AML-193 (cell line): ENCODE results near the gene LRRC63.
"Not testable (repeated sequence)": the region's sequence is repeated elsewhere in the genome, so short reads cannot be mapped to it uniquely, and the experiment has no call there.

Experiments
- DNase-seq, 2 experiments: peaks; one replicate each; lab custom pipeline; 2025; lab: John Stamatoyannopoulos, UW

LRRC63 gene

GRCh38 chr13:46181840-46182490 lies 29.8 kb upstream of the LRRC63 start, which contains the start of gene LCP1:
LCP1 (minus strand) TSS chr13:46182177; CDS start chr13:46159662, 22,515 bp downstream.
- DNase-seq: peak; percentile 98

- no peak for DNase-seq
Observed at GRCh38 chr13:46182491-46182877, 29.2 kb upstream of the LRRC63 start.

GRCh38 chr13:46183018-46183946 lies 28.4 kb upstream of the LRRC63 start:
- no peak for DNase-seq

- peak; percentile 85 to 88 for DNase-seq
Observed at GRCh38 chr13:46184277-46184699, 27.4 kb upstream of the LRRC63 start.

GRCh38 chr13:46185634-46186033 lies 26.1 kb upstream of the LRRC63 start:
- no peak for DNase-seq

- DNase-seq: no peak
Observed at GRCh38 chr13:46192412-46192811, 19.3 kb upstream of the LRRC63 start.

GRCh38 chr13:46195016-46195415 lies 16.7 kb upstream of the LRRC63 start:
- no peak for DNase-seq

- no peak for DNase-seq
Observed at GRCh38 chr13:46197299-46198048, 14.3 kb upstream of the LRRC63 start.

- DNase-seq: no peak
Observed at GRCh38 chr13:46198696-46199193, 13.0 kb upstream of the LRRC63 start.

- no peak for DNase-seq
Observed at GRCh38 chr13:46202188-46202795, 9.4 kb upstream of the LRRC63 start.

- DNase-seq: no peak
Observed at GRCh38 chr13:46202966-46203365, 8.8 kb upstream of the LRRC63 start.

GRCh38 chr13:46206143-46206542 lies 5.6 kb upstream of the LRRC63 start:
- no peak for DNase-seq

GRCh38 chr13:46207828-46208227 lies 3.9 kb upstream of the LRRC63 start:
- no peak for DNase-seq

- peak in 1 of 2 experiments; percentile 35 for DNase-seq
Observed at GRCh38 chr13:46210362-46211083, 1.2 kb upstream of the LRRC63 start.

GRCh38 chr13:46211116-46211482 lies 629 bp upstream of the LRRC63 start:
- peak; percentile 53 to 69 for DNase-seq

GRCh38 chr13:46213242-46213641 lies 1.5 kb downstream of the LRRC63 start:
- DNase-seq: no peak

GRCh38 chr13:46214741-46215140 lies 3.0 kb downstream of the LRRC63 start:
- DNase-seq: not testable (repeated sequence)

- not testable (repeated sequence) for DNase-seq
Observed at GRCh38 chr13:46220234-46220633, 8.5 kb downstream of the LRRC63 start.

GRCh38 chr13:46229251-46229650 lies 17.5 kb downstream of the LRRC63 start:
- no peak for DNase-seq

GRCh38 chr13:46232281-46232680 lies 20.6 kb downstream of the LRRC63 start:
- no peak for DNase-seq

GRCh38 chr13:46235286-46235685 lies 23.6 kb downstream of the LRRC63 start:
- no peak for DNase-seq
